ENCODE results near the gene CCDC171. TPM values are rescaled to one million over a fixed set of nuclear protein-coding genes. Genes with fewer than 3 reads are reported as not detected.

CCDC171 gene
- total RNA-seq, 1 experiment from 2014 or later = 2.8 TPM

- H3K4me3 Mint-ChIP-seq = no peak overlapping the region
- ATAC-seq (no peak), DNase-seq (ENCODE audit: low spot score) (no peak)
- peaks cover 3% of the 10 kb centered on the region for H3K36me3 Mint-ChIP-seq
- TF ChIP-seq IRF1 (CRISPR knock-in tag; IDR thresholded peaks at IDR 0.05) (no peak), MLX (CRISPR knock-in tag; IDR thresholded peaks at IDR 0.05) (no peak), PRDM15 (CRISPR knock-in tag; IDR thresholded peaks at IDR 0.05) (no peak), TCF7 (CRISPR knock-in tag; IDR thresholded peaks at IDR 0.05; ENCODE audit: low read depth) (no peak)
- TF ChIP-seq, protein P1, sequence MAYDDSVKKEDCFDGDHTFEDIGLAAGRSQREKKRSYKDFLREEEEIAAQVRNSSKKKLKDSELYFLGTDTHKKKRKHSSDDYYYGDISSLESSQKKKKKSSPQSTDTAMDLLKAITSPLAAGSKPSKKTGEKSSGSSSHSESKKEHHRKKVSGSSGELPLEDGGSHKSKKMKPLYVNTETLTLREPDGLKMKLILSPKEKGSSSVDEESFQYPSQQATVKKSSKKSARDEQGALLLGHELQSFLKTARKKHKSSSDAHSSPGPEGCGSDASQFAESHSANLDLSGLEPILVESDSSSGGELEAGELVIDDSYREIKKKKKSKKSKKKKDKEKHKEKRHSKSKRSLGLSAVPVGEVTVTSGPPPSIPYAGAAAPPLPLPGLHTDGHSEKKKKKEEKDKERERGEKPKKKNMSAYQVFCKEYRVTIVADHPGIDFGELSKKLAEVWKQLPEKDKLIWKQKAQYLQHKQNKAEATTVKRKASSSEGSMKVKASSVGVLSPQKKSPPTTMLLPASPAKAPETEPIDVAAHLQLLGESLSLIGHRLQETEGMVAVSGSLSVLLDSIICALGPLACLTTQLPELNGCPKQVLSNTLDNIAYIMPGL (CRISPR knock-in tag; IDR thresholded peaks at IDR 0.05) = no peak
- ChIA-PET POLR2A (no interaction called here), CTCF (no interaction called here)
- H3K27ac Mint-ChIP-seq = no peak overlapping the region
- no peaks in the 10 kb centered on the region for H3K4me1 Mint-ChIP-seq
- peaks cover 14% of the 10 kb centered on the region for H3K9me3 Mint-ChIP-seq
- no peaks in the 10 kb centered on the region for H3K27me3 Mint-ChIP-seq (ENCODE audit: low read depth)
These were observed 336.7 kb downstream of the CCDC171 start for GRCh38 chr9:15889555-15889954.

GRCh38 chr9:15901572-15901971, 348.7 kb downstream of the CCDC171 start:
- ATAC-seq (no peak), DNase-seq (ENCODE audit: low spot score) (no peak)
- TF ChIP-seq ZNF281 (CRISPR knock-in tag; IDR thresholded peaks at IDR 0.05) = no peak
- no peak for TF ChIP-seq SP1 (CRISPR knock-in tag; conservative IDR thresholded peaks at IDR 0.05)
- no peak for TF ChIP-seq E2F5 (CRISPR knock-in tag; IDR thresholded peaks at IDR 0.05)
- TF ChIP-seq ATF3 (CRISPR knock-in tag; conservative IDR thresholded peaks at IDR 0.05) = no peak
- TF ChIP-seq, protein P2, sequence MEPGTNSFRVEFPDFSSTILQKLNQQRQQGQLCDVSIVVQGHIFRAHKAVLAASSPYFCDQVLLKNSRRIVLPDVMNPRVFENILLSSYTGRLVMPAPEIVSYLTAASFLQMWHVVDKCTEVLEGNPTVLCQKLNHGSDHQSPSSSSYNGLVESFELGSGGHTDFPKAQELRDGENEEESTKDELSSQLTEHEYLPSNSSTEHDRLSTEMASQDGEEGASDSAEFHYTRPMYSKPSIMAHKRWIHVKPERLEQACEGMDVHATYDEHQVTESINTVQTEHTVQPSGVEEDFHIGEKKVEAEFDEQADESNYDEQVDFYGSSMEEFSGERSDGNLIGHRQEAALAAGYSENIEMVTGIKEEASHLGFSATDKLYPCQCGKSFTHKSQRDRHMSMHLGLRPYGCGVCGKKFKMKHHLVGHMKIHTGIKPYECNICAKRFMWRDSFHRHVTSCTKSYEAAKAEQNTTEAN (CRISPR knock-in tag; IDR thresholded peaks at IDR 0.05) = no peak
- TF ChIP-seq NR1H2 (CRISPR knock-in tag; IDR thresholded peaks at IDR 0.05) = no peak
- CTCF ChIA-PET = no interaction called here
- Mint-ChIP-seq H3K27ac (no peak overlapping the region), H3K36me3 (peaks cover 21% of the 10 kb centered on the region), H3K4me1 (no peaks in the 10 kb centered on the region), H3K27me3 (ENCODE audit: low read depth) (peaks cover 8% of the 10 kb centered on the region; the same call in 1 of the 2 replicates), H3K4me3 (no peak overlapping the region), H3K9me3 (peaks cover 52% of the 10 kb centered on the region)
- POLR2A ChIA-PET = no interaction called here
